ENCODE measurements around the gene CATSPERE. TPM values are rescaled to one million over a fixed set of nuclear protein-coding genes. Genes with fewer than 3 reads are reported as not detected.

The CATSPERE gene
- total and polyA plus RNA-seq, 9 of the 15 experiments (the other 6 are each of a cell fraction or from before 2014, with no cell fraction given), result 0.06 to 0.16 (median 0.09) TPM; not detected in 3

- TF ChIP-seq ZBTB33 (CRISPR knock-in tag; IDR thresholded peaks at IDR 0.05), result peak; percentile 88
- no peak for TF ChIP-seq ETV1 (tag; conservative IDR thresholded peaks at IDR 0.05; ENCODE audit: low read depth)
- TF ChIP-seq EP400 (IDR thresholded peaks at IDR 0.05), result no peak
- no peak for TF ChIP-seq ZNF584 (CRISPR knock-in tag; IDR thresholded peaks at IDR 0.05; ENCODE audit: low read depth)
- TF ChIP-seq RFX7 (CRISPR knock-in tag; IDR thresholded peaks at IDR 0.05), result no peak
- TF ChIP-seq MEF2D (tag; conservative IDR thresholded peaks at IDR 0.05; ENCODE audit: low read depth), result no peak
- 0 out of 2 replicates have a peak, but pooled peaks have one; percentile 26 for TF ChIP-seq ELK1 (CRISPR knock-in tag; IDR thresholded peaks at IDR 0.05)
Observed at GRCh38 chr1:244461245-244462071, at the start of gene CATSPERE (continued).
